ENCODE results near the gene CTDSPL2. TPM values are rescaled to one million over a fixed set of nuclear protein-coding genes. Genes with fewer than 3 reads are reported as not detected.

Gene CTDSPL2
- total RNA-seq, 1 donor from 2014 or later, result 57.9 TPM

GRCh38 chr15:44501768-44502366 lies 74.4 kb downstream of the CTDSPL2 start:
- H3K4me3 Mint-ChIP-seq, result no peak overlapping the region
- H3K9me3 Mint-ChIP-seq, result no peaks in the 10 kb centered on the region

GRCh38 chr15:44516436-44516835 lies 89.0 kb downstream of the CTDSPL2 start:
- Mint-ChIP-seq H3K4me3 (no peak overlapping the region), H3K36me3 (peaks cover 11% of the 10 kb centered on the region), H3K27ac (no peak overlapping the region), H3K27me3 (no peaks in the 10 kb centered on the region), H3K4me1 (ENCODE audit: unreplicated experiment) (no peaks in the 10 kb centered on the region), H3K9me3 (no peaks in the 10 kb centered on the region)
- DNase-seq (ENCODE audit: extremely low spot score, unreplicated experiment), result no peak
- TF ChIP-seq CTCF (conservative IDR thresholded peaks at IDR 0.05), result no peak

More at GRCh38 chr15:44501768-44502366, 74.4 kb downstream of the CTDSPL2 start:
- Mint-ChIP-seq H3K4me1 (ENCODE audit: unreplicated experiment) (no peaks in the 10 kb centered on the region), H3K27me3 (no peaks in the 10 kb centered on the region), H3K27ac (no peak overlapping the region), H3K36me3 (no peaks in the 10 kb centered on the region)
- no peak for DNase-seq (ENCODE audit: extremely low spot score, unreplicated experiment)
- peak; percentile 80 for TF ChIP-seq CTCF (conservative IDR thresholded peaks at IDR 0.05)

GRCh38 chr15:44519537-44519936 lies 92.1 kb downstream of the CTDSPL2 start:
- Mint-ChIP-seq H3K4me3 (no peak overlapping the region), H3K27ac (no peak overlapping the region), H3K4me1 (ENCODE audit: unreplicated experiment) (no peaks in the 10 kb centered on the region), H3K9me3 (no peaks in the 10 kb centered on the region), H3K27me3 (no peaks in the 10 kb centered on the region), H3K36me3 (peaks cover 14% of the 10 kb centered on the region)
- TF ChIP-seq CTCF (conservative IDR thresholded peaks at IDR 0.05), result no peak
- DNase-seq (ENCODE audit: extremely low spot score, unreplicated experiment), result no peak

GRCh38 chr15:44525018-44525417 lies 97.6 kb downstream of the CTDSPL2 start:
- TF ChIP-seq CTCF (conservative IDR thresholded peaks at IDR 0.05), result no peak
- no peak overlapping the region for H3K4me3 Mint-ChIP-seq
- H3K27me3 Mint-ChIP-seq, result no peaks in the 10 kb centered on the region
- H3K9me3 Mint-ChIP-seq, result no peaks in the 10 kb centered on the region
- peaks cover 4% of the 10 kb centered on the region for H3K36me3 Mint-ChIP-seq
- H3K27ac Mint-ChIP-seq, result no peak overlapping the region
- no peak for DNase-seq (ENCODE audit: extremely low spot score, unreplicated experiment)
- no peaks in the 10 kb centered on the region for H3K4me1 Mint-ChIP-seq (ENCODE audit: unreplicated experiment)

GRCh38 chr15:44527241-44527640 lies 99.8 kb downstream of the CTDSPL2 start:
- no peak overlapping the region for H3K4me3 Mint-ChIP-seq
- DNase-seq (ENCODE audit: extremely low spot score, unreplicated experiment), result no peak
- no peak for TF ChIP-seq CTCF (conservative IDR thresholded peaks at IDR 0.05)
- H3K27ac Mint-ChIP-seq, result no peak overlapping the region
- no peaks in the 10 kb centered on the region for H3K4me1 Mint-ChIP-seq (ENCODE audit: unreplicated experiment)
- peaks cover 4% of the 10 kb centered on the region for H3K36me3 Mint-ChIP-seq
- no peaks in the 10 kb centered on the region for H3K27me3 Mint-ChIP-seq
- H3K9me3 Mint-ChIP-seq, result no peaks in the 10 kb centered on the region
